Erythroblast (primary cell): ENCODE data around the gene C16orf54.

Experiments used
- GATA1 ChIP-seq: IDR thresholded peaks from 2 replicates; pipeline ENCODE4 v1.6.1; 2011; ENCODE audit warnings: low read depth, mild to moderate bottlenecking, control low read depth, low read length, moderate library complexity
- POLR2A ChIP-seq: IDR thresholded peaks from 2 replicates; pipeline ENCODE4 v1.6.1; 2011; ENCODE audit warnings: mild to moderate bottlenecking, low read length

DNA sequence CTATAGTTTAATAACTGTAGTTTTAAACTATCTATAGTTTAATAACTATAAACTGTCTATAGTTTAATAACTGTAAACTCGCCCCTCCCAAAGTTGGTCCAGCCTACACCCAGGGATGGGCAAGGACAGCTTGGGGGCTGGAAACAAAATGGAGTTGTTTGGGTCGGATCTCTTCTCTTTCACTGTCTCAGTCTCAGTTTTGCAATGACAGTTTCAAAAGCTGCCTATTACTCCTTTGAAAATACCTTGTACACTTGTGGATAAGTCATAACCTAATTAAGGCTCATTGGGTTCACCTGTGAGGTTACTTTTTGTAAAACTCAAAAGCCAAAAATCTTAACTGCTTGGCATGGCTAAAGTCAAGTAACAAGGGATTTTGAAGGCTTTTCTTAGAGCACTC, 31.4 kb downstream of the C16orf54 start:
- TF ChIP-seq POLR2A = no peak
- no peak for TF ChIP-seq GATA1
